ENCODE data around the gene TTC4.

The TTC4 gene

DNA sequence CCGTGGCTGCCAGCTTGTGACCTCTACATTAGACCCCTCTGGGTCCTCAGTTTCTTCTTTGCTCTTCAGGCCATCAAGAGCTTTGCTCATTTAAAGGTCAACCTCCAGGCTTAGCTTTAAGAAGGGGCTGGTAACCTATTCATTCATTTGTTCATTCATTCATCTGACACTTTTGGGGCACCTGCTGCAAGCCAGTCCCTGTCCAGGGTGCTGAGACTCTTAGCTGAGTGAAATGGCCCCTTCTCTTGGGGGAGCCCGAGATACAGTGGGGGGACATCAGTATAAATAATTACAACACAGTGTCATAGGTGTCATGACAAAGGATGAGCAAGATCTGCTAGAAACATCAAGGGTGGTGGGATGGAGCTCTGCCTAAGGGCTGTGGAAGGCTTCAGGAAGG lies 10.5 kb upstream of the TTC4 start:
- no peak for DNase-seq (ENCODE audit: low spot score)

DNA sequence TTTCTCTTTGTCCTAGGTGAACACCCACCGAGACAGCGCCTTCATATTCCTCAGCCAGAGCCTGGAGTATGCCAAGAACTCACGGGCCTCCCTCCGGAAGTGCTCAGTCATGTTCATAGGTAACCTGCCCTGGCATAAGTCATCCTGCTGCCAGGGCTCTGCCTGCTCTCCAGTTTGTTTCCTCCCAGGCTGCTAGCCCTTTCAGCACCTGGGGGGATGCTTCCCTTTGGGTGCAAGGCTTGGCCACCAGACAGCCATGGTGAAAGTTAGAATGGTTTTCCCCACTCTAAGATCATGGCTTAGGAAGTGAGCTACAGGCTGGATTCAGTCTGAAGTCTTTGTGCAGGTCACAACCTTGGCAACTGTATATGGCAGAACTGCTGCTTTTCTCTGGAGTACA lies 9.2 kb upstream of the TTC4 start:
- no peak for DNase-seq (ENCODE audit: low spot score)

DNA sequence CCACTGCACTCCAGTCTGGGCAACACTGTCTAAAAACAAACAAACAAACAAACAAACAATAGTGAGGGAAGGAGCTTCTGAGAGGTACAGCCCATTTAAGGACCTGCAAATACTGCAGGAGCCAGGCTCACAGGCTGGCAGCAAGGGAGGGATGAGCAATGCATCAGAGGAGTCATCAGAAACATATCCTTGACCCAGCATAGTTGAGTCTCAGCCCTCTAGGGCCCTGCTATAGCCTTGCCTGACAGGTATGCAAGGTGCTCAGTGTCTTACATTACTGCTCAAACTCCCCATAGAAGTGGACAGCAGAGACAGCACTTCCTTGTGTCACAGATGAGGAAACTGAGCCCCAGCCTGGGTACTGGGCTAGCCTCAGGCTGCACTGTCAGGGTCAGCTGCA lies 7.3 kb upstream of the TTC4 start:
- DNase-seq (ENCODE audit: low spot score) = no peak

DNA sequence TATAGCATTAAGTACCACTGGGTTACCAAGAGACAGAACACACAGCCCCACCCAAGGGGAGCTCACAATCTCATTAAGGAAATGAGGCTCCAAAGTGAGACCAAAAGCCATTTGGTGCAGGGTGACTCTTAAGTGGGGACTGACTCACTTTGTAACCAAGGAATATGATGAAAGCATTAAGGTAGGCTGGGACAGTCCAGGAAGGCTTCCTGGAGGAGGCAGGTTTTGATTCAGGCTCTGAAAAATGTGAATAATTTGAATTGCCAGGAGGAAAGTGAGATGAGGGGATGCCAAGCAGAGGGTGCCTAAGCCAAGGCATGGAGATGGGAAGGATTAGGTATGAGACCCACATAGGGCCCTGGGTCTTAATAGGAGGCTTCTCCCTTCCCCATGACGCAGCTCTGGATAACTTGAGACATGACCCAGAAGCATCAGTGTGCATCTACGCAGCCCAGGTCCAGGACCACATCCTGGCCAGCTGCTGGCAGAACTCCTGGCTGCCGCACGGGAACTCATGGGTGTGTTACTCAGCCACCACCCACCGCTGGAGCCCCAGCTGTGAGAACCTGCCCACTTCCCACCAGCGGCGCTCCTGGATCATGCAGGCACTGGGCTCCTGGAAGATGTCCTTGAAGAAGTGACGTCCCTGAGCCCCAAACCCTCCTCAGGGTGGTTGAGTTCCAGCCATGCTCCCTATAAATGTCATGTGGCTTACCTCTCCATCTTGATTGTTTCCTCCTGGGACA lies 5.9 kb upstream of the TTC4 start:
- DNase-seq (ENCODE audit: low spot score) = no peak

DNA sequence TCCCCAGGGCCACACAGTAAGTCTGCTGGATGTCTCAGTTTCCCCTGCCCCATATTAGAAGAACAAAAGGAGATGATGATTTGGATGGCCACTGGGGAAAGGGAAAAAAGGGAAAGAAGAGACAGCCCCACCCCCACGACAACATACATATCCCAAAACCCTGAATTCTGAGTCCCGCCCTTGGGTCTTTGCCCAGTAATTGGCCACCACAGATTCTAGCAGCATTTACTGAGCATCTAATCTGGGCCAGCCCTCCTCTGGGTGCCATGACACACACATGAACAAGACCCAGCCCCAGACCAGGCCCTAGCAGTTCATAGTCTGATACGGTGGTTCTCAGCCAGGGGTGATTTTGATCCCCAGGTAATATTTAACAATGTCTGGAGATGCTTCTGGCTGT lies 5.2 kb upstream of the TTC4 start:
- no peak for DNase-seq (ENCODE audit: low spot score)

DNA sequence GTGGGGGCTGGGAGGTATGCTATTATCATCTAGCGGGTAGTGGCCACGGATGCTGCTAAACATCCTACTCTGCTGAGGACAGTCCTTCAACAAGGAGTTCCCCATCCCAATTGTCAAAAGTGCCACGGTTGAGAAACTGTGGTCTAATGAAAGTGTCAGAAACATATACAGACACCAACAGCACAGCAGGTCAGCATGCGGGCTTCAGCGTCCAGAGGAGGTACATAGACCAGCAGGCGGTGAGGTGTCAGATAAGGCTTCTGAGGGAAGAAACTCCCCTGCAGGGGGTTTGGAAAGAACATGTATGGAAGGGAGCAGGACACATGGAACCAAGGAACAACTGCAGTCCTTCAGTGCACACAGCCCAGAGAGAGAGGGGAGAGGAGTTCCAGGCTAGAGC lies 4.8 kb upstream of the TTC4 start:
- no peak for DNase-seq (ENCODE audit: low spot score)

DNA sequence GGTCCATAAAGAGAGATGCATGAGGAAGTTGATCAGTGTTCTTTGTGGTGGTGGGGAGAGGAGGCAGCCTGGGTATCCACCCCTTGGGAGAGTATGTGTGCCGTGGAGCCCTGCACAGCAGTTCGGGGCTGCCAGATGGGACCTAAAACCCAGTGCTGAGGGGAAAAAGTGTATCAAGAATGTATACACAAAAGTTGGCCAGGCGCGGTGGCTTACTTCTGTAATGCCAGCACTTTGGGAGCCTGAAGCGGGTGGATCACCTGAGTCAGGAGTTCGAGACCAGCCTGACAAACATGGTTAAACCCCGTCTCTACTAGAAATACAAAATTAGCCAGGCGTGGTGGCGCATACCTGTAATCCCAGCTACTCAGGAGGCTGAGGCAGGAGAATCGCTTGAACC lies 4.1 kb upstream of the TTC4 start:
- DNase-seq (ENCODE audit: low spot score) = no peak

DNA sequence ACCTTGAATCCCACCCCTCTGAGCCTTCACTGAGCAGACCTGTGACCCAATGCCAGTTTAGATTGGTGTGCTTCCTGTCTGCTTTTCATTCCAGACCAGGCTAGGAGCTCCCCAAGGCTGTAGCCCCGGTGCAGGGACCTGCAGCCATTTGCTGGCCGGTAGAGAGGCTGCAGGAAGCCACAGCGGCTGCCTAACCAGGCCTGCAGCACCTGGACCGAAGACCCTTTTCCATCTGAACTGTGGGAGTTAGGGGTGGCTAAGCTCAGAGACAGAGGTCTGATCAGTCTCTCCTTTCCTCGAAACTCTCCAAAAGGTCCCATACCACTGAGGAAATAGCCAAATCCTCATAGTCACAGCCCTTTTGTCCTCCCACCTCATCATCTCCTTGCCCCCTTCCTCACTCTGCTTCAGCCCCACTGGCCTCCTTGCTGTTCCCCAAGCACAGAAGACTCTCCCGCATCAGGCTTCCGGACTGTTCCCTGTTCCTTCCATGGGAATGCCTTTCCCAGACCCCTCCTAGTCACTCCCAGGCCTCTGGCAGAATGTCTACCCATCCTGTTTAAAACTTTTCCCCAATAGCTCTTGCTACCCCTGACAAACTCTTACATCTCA lies 674 bp upstream of the TTC4 start:
- no peak for DNase-seq (ENCODE audit: low spot score)

DNA sequence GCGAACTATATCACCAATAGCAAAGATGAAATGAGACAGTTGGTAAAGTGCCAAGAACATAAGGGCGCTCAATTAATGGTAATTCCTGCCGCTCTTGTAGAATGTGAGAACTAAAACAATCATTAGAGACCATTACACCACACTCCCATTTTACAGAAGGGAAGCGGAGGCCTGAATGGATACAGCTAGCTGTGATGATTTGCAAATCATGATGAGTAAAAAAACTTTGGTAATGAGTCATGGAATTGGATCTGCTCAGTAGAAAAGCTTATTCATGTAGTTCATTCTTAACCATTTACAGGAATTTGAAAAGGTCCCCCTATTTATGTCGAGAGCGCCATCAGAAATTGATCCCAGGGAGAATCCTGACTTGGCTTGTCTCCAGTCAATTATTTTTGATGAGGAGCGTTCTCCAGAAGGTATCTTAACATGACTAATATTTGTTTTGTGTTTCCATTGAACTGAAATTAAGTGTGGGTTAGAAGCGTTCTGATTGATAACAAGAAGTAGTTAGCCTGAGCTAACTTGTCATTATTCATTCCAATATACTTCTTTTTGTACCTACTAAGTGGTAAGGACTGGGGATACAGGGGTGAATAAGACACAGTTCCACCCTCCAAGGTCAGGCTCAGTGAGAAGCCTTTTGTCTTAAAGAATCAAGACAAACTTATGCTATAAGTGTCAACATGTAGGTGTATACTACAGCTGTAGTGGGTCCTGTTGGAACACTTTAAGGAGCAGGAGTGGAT lies 812 bp downstream of the TTC4 start:
- no peak for DNase-seq (ENCODE audit: low spot score)

DNA sequence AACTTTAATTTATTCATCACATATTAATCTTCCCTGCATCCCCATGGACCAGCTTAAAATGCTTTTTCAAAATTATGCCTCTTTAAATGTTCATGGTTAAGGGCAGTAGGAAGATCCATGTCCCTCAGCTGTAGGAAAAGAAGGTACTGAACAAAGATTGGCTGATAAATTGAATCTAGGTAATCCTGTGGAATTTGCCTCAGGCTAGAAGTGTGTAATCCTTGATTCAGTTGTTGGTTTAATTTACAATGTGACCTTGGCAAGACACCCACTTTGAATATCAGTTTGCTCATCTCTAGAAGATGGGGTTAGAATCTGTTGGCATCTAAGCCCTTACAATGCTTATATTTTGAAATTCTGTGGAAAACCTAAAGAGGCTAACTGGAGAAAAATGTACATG lies 6.1 kb downstream of the TTC4 start:
- no peak for DNase-seq (ENCODE audit: low spot score)

DNA sequence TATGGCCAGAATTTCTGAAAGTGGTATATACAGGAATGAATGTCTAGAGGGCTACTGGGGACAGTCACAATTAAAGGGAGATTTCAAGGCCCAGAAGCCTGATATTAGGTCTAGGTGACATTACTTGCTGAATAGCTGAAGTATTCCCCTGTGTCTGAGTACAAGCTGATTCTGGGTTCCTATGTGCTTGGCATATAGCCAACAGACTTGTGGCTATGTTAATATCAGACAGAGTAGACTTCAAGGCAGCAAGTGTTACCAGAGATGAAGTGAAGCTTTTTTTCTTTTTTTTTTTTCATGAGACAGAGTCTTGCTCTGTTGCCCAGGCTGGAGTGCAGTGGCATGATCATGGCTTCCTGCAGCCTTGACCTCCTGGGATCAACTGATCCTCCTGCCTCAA lies 8.3 kb downstream of the TTC4 start:
- no peak for DNase-seq (ENCODE audit: low spot score)

DNA sequence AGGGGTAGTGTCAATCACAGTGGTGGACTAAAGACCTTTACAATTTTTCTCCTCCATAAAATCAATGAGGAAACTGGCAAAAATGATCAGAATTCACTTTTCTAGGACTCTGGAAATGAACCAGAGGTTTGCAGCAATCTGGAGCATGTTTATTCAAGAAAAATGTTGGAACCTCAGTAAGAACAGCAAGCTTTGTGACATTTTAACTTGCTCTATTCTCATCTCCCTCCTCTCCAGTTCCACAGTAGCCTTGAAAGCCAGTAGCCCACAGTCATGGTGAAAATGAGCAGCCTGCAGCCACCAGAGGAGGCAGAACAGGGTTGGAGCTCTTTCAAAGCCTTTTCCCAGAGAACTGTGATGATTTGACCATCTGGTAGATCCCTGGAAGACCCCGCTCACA lies 9.1 kb downstream of the TTC4 start:
- no peak for DNase-seq (ENCODE audit: low spot score)

DNA sequence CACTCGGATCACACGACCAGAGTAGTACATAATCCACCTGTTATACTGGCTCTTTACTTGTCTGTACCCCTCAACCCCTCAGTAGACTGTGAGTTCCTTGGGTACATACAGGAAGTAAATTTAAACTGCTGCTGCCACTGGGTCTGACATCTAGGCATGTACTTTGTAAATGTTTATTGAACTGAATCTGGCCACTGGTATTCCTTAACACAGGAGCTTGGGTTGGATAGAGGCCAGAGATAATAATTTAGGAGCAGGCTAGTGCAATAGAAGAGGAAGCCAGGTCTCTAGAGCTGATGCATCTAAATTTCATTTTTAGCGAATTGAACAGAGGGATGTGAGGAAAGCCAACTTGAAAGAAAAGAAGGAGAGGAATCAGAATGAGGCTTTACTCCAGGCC lies 12.4 kb downstream of the TTC4 start:
- DNase-seq (ENCODE audit: low spot score) = no peak

DNA sequence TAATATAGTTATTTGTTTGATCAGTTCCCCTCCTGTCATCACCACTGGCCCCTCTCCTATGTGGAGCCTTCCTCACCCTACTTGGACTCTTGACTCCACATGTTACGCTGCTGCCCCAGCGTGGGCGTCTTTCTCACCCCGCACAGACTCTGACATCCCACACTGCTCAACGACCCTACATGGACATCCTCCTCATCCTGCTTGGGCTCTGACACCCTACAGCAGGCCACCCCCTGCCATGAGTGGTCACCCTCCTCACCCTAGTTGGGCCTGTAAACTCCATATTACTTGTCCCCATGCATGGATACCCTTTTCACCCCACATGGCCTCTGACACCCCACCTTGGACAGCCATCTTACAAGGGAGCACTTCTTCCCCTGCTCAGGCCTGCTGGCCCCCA lies 21.0 kb downstream of the TTC4 start:
- DNase-seq (ENCODE audit: low spot score) = no peak

DNA sequence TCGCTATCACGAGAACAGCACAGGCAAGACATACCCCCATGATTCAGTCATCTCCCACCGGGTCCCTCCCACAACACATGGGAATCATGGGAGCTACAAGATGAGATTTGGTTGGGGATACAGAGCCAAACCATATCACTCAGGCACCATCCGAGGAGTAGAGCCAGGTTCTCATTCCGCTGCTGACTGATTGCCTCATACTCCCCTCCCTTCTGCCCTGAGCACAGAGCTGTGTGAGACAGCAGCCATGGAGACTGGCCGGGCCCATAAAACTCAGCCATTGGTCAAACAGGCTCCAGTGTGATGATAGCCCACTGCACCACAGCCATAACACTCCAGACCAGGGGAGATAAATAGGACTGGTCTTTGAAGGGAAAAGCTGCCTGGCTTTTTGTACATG lies 22.6 kb downstream of the TTC4 start:
- DNase-seq (ENCODE audit: low spot score) = no peak

DNA sequence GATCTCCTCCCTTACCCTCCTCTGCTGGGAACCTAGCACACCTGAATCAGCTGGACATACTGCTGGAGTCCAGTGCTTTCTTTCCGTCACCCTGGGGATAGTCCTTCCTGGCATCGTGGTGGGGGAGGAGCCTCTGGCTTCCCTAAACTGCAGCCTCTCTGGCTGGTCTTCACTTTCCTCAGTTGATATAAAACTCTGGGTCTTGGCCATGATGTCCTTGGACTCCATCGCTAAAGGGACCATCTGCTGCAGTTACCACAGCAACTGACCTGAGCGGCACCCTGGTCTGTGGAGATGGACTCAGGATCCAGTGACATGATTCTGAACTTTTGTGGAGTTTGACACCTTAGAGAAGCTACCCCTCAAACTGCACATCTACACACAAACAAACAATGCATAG lies 25.9 kb downstream of the TTC4 start:
- DNase-seq (ENCODE audit: low spot score) = no peak

DNA sequence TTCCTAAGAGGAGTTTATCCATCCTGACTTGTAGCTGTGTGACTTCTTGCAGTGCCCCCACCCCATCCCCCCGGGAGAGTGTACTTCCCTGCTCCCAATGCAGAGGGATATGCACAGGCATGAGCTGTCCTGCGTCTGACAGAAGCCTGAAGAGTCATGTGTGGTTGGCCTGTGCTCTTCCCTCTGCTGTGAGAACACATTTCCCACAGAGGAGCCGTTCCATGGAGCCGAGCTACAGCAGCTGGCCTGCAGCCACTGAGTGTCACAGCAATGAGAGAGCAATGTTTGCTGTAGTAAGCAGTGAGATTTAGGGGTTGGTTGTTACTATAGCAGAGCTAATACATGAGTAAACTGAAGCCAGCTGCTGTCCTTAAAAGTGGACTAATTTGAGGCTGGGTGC lies 26.6 kb downstream of the TTC4 start:
- no peak for DNase-seq (ENCODE audit: low spot score)

DNA sequence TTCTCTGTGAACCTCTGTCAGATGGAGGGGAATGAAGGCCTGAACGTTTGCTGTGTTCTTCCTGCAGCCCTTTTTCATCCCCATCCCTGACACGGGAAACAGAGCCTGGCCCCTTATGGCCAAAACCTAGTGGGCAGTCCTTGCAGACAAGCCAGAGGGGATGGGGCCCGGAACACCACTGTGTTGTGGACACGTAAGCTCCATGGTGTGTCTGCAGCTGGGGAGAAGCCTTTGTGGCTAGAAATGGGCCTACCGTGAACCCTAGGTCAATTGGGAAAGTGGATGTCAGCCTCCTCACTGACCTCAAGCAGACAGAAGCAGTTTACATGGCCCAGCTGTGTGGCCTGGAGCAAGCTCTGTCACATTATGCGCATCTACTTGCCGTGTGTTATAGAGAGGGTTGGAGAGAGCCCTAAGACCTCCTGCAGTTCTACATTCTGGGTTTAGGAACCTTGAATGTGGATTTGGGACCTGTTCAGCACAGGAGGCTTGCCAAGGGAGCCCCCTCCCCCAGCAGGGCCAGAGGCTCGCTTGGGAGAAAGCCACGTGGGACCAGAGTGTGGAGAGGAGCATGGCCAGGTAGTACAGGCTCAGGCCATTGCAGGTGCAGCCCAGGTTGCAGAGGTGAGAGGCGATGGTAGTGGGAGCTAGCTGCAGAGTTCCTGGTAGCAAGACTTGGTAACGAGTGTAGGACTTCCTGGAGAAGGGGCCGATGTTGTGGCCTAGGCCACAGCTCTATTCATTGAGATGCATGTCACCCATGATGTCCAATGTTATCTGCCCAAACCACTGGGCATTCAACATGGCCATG lies 28.0 kb downstream of the TTC4 start:
- DNase-seq (ENCODE audit: low spot score) = no peak

DNA sequence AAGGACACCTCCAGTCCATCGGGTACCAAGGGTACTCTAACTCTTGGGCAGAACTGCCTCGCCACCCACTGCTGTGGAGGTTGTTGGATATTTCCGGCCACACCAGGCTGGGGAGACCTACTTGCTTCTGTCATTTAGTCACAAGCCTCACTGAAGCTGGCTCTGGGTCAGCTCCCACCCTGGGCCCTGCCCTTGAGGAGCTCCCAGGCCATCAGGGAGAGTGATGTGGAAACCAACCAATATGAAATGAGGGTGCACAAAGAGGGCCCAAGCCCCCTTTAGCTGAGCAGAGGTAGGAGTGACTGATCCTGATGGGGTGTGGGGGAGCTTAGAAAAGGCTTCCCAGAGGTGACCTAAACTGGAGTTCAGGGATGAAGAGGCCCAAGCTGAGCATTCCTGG lies 29.0 kb downstream of the TTC4 start:
- DNase-seq (ENCODE audit: low spot score) = no peak

DNA sequence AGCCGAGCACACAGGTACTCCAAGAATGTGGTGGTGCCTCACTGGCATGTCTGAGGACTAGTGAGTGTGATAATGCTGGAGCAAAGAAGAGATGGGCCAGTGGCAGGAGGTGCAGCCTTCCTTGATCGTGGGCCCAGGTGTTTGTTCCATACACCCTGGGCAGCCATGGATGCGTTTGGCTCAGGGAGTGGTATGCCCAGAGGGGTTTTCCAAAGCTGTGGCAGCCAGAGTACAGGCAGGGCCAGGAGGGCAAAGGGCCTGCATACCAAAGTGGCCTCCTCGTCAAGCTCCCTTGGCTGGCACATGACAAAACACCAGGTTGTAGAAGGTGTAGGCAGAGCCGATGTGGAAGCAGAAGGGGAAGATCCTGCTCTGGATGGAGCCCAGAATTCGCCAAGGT lies 29.6 kb downstream of the TTC4 start:
- no peak for DNase-seq (ENCODE audit: low spot score)

DNA sequence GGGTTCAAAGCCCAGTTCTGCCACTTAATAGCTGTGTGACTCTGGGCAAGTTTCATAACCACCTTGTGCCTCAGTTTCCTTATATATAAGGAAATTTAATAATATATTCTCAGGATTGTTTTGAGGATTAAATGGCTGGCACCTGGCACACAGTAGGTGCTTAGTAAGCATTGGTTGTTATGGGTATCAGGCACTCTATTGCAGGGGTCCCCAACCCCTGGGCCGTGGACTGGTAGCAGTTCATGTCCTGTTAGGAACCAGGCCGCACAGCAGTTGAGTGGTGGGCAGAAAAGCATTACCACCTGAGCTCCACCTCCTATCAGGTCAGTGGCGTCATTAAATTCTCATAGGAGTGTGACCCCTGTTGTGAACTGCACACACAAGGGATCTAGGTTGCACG lies 30.2 kb downstream of the TTC4 start:
- no peak for DNase-seq (ENCODE audit: low spot score)

DNA sequence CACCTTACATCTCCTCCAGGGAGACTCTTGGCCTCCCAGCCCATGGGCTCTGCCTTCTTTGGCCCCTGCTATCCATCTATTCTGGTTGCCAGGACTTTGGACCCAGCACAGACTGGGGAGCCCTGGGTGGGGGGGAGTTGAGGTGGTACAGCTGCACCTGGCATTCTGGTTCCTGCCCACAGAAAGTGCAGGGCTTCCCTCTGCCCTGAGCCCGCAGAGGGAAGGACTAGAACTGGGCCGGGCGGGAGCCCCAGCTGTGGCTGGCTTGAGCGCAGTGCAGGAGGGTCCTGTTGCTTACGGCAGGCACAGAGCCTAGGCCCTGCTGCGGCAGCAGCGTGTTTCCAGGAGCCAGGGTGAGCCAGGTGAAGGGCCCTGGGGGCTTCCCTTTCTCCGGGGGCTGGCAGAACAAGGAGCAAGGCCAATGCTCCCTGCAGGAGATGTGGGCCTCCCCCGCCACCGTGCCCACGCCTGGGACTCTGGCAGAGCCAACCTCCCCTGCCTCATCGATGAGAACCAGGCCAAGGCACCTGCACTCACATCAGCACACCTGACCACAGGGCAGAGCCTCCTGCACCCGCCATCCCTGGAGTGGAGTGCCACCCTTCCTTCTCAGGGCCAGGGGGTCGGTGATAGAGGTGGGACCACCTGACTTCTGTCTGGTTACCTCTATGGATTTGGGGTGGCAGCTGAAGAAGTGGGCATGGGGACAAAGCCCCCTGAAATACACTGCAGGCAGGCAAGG lies 32.6 kb downstream of the TTC4 start:
- DNase-seq (ENCODE audit: low spot score) = no peak
